Ovary (tissue), 3 donors: Measurements from ENCODE around the gene MYB.

Source experiments
- EP300 ChIP-seq: sonication (generic); formaldehyde crosslinking; IDR thresholded peaks from one replicate; pipeline ENCODE4 v1.6.1; 2017; ENCODE audit warnings: antibody characterized with exemption
- POLR2A ChIP-seq: fragments of 450-650 bp; IDR thresholded peaks from one replicate; pipeline ENCODE4 v1.6.1; 2017; ENCODE audit warnings: antibody characterized with exemption, mild to moderate bottlenecking, moderate library complexity
- TF ChIP-seq, protein P1 (sequence below), 3 donors: fragments of 450-650 bp in 2 of 3; fragments of 200-600 bp in 1 of 3; IDR thresholded peaks; one replicate each; pipeline versions ENCODE4 v1.5.1 to v1.8.0; 2016 to 2022; ENCODE audit warnings: antibody characterized with exemption in 3 of 3, mild to moderate bottlenecking in 1 of 3
- donor health status: DM: no; HTN: no; CAD: no.

DNA sequence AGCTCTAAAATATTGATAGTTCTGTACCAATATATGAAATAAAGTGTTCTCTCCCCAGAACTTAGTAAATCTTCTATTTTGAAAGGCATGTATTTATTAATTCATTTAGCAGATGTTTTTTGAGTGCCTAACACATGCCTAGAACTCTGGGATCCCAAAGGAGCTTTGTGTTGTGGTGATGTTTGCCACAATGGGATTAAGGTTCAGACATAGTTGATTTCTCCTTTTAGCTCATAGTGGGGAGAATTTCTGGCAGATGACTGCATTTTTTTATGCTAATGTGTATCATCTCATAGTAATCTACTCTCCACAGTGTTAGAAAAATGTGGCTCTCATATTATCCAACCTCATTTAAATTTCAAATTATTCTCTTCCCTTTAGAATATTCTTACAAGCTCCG lies 21.7 kb downstream of the MYB start:
- TF ChIP-seq, protein P1, sequence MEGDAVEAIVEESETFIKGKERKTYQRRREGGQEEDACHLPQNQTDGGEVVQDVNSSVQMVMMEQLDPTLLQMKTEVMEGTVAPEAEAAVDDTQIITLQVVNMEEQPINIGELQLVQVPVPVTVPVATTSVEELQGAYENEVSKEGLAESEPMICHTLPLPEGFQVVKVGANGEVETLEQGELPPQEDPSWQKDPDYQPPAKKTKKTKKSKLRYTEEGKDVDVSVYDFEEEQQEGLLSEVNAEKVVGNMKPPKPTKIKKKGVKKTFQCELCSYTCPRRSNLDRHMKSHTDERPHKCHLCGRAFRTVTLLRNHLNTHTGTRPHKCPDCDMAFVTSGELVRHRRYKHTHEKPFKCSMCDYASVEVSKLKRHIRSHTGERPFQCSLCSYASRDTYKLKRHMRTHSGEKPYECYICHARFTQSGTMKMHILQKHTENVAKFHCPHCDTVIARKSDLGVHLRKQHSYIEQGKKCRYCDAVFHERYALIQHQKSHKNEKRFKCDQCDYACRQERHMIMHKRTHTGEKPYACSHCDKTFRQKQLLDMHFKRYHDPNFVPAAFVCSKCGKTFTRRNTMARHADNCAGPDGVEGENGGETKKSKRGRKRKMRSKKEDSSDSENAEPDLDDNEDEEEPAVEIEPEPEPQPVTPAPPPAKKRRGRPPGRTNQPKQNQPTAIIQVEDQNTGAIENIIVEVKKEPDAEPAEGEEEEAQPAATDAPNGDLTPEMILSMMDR (IDR thresholded peaks at IDR 0.05) = no peak
- TF ChIP-seq POLR2A = no peak
- TF ChIP-seq EP300 = no peak
